H1 (cell line): ENCODE results near the gene MAPK1.

Experiments
- TBP ChIP-seq: IDR thresholded peaks from 2 replicates; pipeline ENCODE4 v1.6.1; 2011; ENCODE audit warnings: low read depth, low read length, improper control_type of control experiment
- TF ChIP-seq, protein P1 (sequence below), 3 experiments: IDR thresholded peaks; 1 replicate in 2 of 3; 2 replicates in 1 of 3; pipeline versions ENCODE4 v1.5.1 to v1.6.1; 2011; ENCODE audit warnings: low read length in 3 of 3, mild to moderate bottlenecking in 3 of 3, inconsistent platforms in 2 of 3, low read depth in 1 of 3, moderate library complexity in 1 of 3; ENCODE audit not compliant: insufficient read depth in 1 of 3; ENCODE audit errors: control extremely low read depth in 1 of 3

GRCh38 chr22:21711851-21712250 is 155.6 kb downstream of the MAPK1 start:
- no peak for TF ChIP-seq TBP
- TF ChIP-seq, protein P1, sequence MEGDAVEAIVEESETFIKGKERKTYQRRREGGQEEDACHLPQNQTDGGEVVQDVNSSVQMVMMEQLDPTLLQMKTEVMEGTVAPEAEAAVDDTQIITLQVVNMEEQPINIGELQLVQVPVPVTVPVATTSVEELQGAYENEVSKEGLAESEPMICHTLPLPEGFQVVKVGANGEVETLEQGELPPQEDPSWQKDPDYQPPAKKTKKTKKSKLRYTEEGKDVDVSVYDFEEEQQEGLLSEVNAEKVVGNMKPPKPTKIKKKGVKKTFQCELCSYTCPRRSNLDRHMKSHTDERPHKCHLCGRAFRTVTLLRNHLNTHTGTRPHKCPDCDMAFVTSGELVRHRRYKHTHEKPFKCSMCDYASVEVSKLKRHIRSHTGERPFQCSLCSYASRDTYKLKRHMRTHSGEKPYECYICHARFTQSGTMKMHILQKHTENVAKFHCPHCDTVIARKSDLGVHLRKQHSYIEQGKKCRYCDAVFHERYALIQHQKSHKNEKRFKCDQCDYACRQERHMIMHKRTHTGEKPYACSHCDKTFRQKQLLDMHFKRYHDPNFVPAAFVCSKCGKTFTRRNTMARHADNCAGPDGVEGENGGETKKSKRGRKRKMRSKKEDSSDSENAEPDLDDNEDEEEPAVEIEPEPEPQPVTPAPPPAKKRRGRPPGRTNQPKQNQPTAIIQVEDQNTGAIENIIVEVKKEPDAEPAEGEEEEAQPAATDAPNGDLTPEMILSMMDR (IDR thresholded peaks at IDR 0.05; ENCODE audit: control extremely low read depth in 1 of 3, insufficient read depth in 1 of 3, low read depth in 1 of 3, low read length in 3 of 3), result no peak
